Pancreas (tissue), 10 donors: ENCODE data around the gene CIBAR2. TPM values are rescaled to one million over a fixed set of nuclear protein-coding genes. Genes with fewer than 3 reads are reported as not detected.

Experiments
- ATAC-seq, 4 donors: fragments of 200-7000 bp; cut with Tn5 transposase; one replicate each; pipeline versions ENCODE4 v1.8.0 to v1.9.1; 2020; ENCODE audit warnings: mild to moderate bottlenecking in 4 of 4, moderate library complexity in 4 of 4
- DNase-seq, 6 donors: peaks; one replicate each; pipeline ENCODE4 v3.0.0-alpha.2; 2020
- FAIRE-seq: peaks from 2 replicates; lab custom pipeline; 2012; peaks lifted over from hg19 to GRCh38; lab: Jason Lieb, UNC
- H3K27ac ChIP-seq, 4 donors: fragments of 200-600 bp; sonication (generic); 1 replicate in 3 of 4; 2 replicates in 1 of 4; pipeline versions ENCODE4 v1.5.0 to v1.8.0; 2020
- H3K27me3 ChIP-seq, 4 donors: fragments of 200-600 bp; one replicate each; pipeline ENCODE4 v1.8.0; 2021
- H3K36me3 ChIP-seq, 3 donors: fragments of 200-600 bp; sonication (generic) in 1 of 3; one replicate each; pipeline versions ENCODE4 v1.5.0 to v1.8.0; 2020 to 2021
- H3K4me1 ChIP-seq, 3 donors: fragments of 200-600 bp; one replicate each; pipeline ENCODE4 v1.8.0; 2021
- H3K4me3 ChIP-seq, 4 donors: fragments of 200-600 bp; sonication (generic) in 2 of 4; one replicate each; pipeline versions ENCODE4 v1.5.0 to v1.8.0; 2020 to 2021
- H3K9me3 ChIP-seq, 4 donors: fragments of 200-600 bp; one replicate each; pipeline ENCODE4 v1.8.0; 2021
- WGBS, 2 donors: extraction: QIAGEN DNeasy Blood & Tissue Kit; methylation state at CpG; one replicate each; pipeline ENCODE4 v1.1.7; 2013; 5-methylcytosine and 5-hydroxymethylcytosine counted together
- intact Hi-C, 3 donors: fragments of 100-400 bp; cut with DNase I; formaldehyde crosslinking; loops; one replicate each; pipeline versions ENCODE4 v1.11.1 to v1.14.2; 2022
- polyA plus RNA-seq, 2 donors: library from polyadenylated mRNA; stranded (reverse); fragments of 200-250 nt; gene quantifications; one replicate each; pipeline ENCODE4 v1.2.3, GENCODE V29; 2013
- total RNA-seq, 6 donors: library from RNA; stranded (reverse); fragmentation: NEBNext Ultra II Directional in 4 of 6; extraction: Animal tissue kit (Norgen Biotek cat#: 25700) in 4 of 6; gene quantifications; one replicate each; pipeline versions ENCODE4 v1.2.1 to v1.2.4, GENCODE V29; 2021 to 2023
- TF ChIP-seq, protein P1 (sequence below), 4 donors: fragments of 200-600 bp; sonication (generic) in 3 of 4; IDR thresholded peaks; one replicate each; pipeline versions ENCODE4 v1.5.0 to v1.8.0; 2021; ENCODE audit warnings: antibody characterized with exemption in 4 of 4
- donor health status: healthy with polysubstance abuse.
- donor health status: DM: no; HTN: no; CAD: no; lungs with moderate emphysema.
- donor health status: DM: no; HTN: no; CAD: no.
- donor health status: control.
- donor health status: control.
- donor health status: Bipolar disorder and iron deficiency.
- donor health status: DM: yes; HTN: yes; CAD: no.
- donor health status: DM: no; HTN: no; CAD: no.
- donor health status: DM: no; HTN: no; CAD: no.
- donor health status: DM: yes; HTN: yes; CAD: no.

Gene CIBAR2
- total and polyA plus RNA-seq, 8 donors: 0.05 TPM; not detected in 7

DNA sequence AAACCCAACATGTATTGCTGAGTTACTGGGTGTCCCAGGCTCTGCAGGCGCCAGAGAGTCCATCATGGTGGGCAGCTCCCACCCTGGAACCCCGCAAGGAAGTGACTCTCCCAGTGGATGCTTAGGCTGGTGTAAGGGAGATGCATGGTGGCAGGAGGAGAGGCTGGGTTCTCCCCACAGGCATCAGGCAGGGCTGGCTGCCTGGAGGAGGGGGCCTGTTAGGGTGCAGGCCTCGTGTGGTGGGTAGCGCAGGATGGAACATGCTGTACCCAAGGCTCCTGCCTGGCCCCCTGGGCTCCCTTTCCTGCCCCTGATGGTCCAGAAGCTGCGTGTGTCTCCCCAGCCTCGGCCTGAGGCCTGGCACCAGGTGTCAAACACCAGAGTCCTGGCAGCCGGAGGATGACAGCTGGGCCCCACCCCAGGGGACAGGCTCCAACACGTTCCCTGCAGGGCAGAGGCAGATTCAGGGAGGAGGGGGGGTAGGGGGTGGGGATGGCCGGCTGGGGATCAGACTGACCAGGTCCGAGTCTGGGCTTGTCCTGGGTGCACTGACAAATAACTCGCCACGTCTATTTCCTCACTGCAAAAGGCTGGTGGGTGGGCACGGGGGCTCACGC lies 40.2 kb upstream of the CIBAR2 start:
- WGBS, 2 donors: 85 to 86% methylated on average over 14 of the region's 14 CpGs
- peaks cover 0 to 5% (median 0%) of the 10 kb centered on the region in 3 donors for H3K4me1 ChIP-seq
- FAIRE-seq: no peak
- H3K9me3 ChIP-seq: no peaks in the 10 kb centered on the region
- no peak for DNase-seq
- intact Hi-C loops: no loop called here
- H3K4me3 ChIP-seq: no peak overlapping the region
- peak overlapping the region in 1 of 4 donors; percentile 50 for H3K27ac ChIP-seq
- H3K36me3 ChIP-seq: no peaks in the 10 kb centered on the region
- no peaks in the 10 kb centered on the region for H3K27me3 ChIP-seq
- TF ChIP-seq, protein P1, sequence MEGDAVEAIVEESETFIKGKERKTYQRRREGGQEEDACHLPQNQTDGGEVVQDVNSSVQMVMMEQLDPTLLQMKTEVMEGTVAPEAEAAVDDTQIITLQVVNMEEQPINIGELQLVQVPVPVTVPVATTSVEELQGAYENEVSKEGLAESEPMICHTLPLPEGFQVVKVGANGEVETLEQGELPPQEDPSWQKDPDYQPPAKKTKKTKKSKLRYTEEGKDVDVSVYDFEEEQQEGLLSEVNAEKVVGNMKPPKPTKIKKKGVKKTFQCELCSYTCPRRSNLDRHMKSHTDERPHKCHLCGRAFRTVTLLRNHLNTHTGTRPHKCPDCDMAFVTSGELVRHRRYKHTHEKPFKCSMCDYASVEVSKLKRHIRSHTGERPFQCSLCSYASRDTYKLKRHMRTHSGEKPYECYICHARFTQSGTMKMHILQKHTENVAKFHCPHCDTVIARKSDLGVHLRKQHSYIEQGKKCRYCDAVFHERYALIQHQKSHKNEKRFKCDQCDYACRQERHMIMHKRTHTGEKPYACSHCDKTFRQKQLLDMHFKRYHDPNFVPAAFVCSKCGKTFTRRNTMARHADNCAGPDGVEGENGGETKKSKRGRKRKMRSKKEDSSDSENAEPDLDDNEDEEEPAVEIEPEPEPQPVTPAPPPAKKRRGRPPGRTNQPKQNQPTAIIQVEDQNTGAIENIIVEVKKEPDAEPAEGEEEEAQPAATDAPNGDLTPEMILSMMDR (IDR thresholded peaks at IDR 0.05): no peak
- ATAC-seq: no peak

DNA sequence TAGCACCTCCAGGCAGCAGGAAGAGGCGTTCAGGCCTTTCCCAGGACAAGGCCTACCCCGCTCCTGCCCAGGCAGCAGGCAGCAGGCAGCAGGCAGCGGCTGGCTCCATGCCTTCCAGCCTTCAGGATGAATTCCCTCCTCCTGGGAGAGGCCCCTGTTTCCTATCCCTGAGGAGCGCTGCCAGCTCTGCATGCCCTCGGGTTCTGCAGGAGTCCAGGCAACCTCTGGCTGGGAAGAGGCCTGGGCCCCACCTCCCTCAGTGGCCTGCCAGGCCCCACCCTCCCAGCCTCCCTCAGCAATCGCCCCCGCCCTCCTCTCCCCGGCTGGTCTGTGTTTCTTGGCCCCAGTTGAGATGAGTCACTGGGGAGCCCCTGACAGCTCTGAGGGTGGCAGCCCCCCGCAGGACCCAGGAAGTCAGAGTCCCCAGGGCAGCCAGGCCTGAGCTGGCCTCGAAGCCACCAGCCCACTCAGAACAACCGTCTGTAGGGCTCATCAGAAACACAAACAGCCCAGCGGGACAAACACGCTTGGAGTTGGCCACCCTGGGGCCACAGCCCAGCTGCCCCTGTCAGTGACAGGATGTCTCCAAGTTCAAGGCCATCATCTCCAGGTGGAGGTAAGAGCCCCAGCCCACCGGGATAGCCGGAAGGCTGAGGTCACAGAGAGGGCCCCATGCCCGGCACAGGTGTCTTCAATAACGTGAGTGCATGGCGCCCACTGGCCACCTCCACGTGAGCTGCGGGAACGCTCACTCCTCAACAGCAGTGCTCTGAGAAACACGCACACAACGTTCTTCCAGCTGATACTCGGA lies 39.5 kb upstream of the CIBAR2 start:
- peak overlapping the region in 3 of 4 donors; percentile 31 to 50 (median 33) for H3K27ac ChIP-seq
- TF ChIP-seq, protein P1 (IDR thresholded peaks at IDR 0.05): no peak
- H3K4me1 ChIP-seq: peaks cover 0 to 5% (median 0%) of the 10 kb centered on the region in 3 donors
- H3K36me3 ChIP-seq: no peaks in the 10 kb centered on the region
- no peaks in the 10 kb centered on the region for H3K27me3 ChIP-seq
- intact Hi-C loops: no loop called here
- DNase-seq: peak in 4 of 6 donors; percentile 56 to 82 (median 65)
- no peaks in the 10 kb centered on the region for H3K9me3 ChIP-seq
- peak; percentile 53 to 79 (median 70) for ATAC-seq
- WGBS, 2 donors: 66 to 67% methylated on average over 24 of the region's 24 CpGs
- H3K4me3 ChIP-seq: no peak overlapping the region
- FAIRE-seq: no peak

DNA sequence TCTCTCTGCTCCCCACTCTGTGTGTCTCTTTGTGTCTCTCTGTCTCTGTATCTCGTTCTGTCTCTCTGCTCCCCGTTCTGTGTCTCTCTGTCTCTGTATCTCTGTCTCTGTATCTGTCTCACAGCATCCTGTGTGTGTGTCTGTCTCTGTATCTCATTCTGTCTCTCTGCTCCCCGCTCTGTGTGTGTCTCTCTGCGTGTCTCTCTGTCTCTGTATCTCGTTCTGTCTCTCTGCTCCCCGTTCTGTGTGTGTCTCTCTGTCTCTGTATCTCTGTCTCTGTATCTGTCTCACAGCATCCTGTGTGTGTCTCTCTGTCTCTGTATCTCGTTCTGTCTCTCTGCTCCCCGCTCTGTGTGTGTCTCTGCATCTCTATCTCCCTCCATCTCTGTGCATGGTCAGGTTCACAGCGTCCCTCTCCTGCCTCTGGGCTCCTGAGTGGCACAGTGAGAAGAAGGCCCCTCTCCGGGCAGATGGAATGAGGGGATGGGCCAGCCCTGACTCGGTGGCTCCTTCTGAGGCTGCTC lies 38.9 kb upstream of the CIBAR2 start:
- Histone ChIP-seq H3K27me3 (no peaks in the 10 kb centered on the region), H3K9me3 (no peaks in the 10 kb centered on the region), H3K27ac (peak overlapping the region in 3 of 4 donors; percentile 31 to 44 (median 33)), H3K36me3 (no peaks in the 10 kb centered on the region), H3K4me3 (no peak overlapping the region), H3K4me1 (peaks cover 0 to 5% (median 0%) of the 10 kb centered on the region in 3 donors)
- intact Hi-C loops: no loop called here
- DNase-seq: no peak
- peak in 1 of 4 donors; percentile 2 for ATAC-seq
- TF ChIP-seq, protein P1 (IDR thresholded peaks at IDR 0.05): no peak
- no peak for FAIRE-seq
- 84 to 86% methylated on average over 9 to 11 of the region's 11 CpGs for WGBS, 2 donors

DNA sequence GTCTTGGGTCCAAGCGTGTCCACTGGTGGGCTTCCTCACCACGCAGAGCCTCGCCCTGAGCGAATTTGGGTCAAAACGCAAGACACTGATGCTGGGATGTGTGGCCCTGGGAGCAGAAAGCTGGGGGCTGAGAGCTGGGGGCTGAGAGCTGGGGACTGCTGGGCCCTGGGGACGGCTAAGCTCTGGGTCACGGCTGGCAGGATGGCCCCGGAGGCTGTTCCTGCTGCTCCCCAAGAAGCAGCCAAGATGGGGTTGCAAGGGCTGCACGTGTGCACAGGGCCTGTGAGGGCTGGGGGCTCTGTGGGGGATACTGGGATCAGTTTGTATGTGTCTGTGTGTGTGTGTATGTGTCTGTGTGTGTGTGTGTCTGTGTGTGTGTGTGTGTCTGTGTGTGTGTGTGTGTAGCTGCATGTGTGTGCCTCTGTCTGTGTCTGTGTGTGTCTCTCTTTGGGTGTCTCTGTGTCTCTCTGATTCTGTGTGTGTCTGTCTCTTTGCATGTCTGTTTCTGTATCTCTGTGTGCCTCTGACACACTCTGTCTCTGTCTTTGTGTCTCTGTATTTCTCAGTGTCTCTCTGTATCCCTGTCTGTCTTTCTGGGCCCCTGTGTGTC lies 38.2 kb upstream of the CIBAR2 start:
- peaks cover 0 to 5% (median 0%) of the 10 kb centered on the region in 3 donors for H3K4me1 ChIP-seq
- no peak overlapping the region for H3K27ac ChIP-seq
- WGBS, 2 donors: 89 to 91% methylated on average over 9 of the region's 9 CpGs
- no peak for DNase-seq
- no peak for FAIRE-seq
- H3K9me3 ChIP-seq: no peaks in the 10 kb centered on the region
- no peak overlapping the region for H3K4me3 ChIP-seq
- no peaks in the 10 kb centered on the region for H3K36me3 ChIP-seq
- TF ChIP-seq, protein P1 (IDR thresholded peaks at IDR 0.05): no peak
- intact Hi-C loops: no loop called here
- no peak for ATAC-seq
- no peaks in the 10 kb centered on the region for H3K27me3 ChIP-seq
